AG09319 (cell line): ENCODE results near the gene RASIP1.

Experiments used
- DNase-seq: peaks from one replicate; pipeline ENCODE4 v3.0.0-alpha.2; 2010; ENCODE audit warnings: low read depth; ENCODE audit errors: extremely low read depth
- TF ChIP-seq, protein P1 (sequence below): IDR thresholded peaks from 2 replicates; pipeline ENCODE4 v1.5.1; 2011; ENCODE audit warnings: low read depth, mild to moderate bottlenecking, inconsistent platforms, low read length, moderate library complexity

Gene RASIP1

DNA sequence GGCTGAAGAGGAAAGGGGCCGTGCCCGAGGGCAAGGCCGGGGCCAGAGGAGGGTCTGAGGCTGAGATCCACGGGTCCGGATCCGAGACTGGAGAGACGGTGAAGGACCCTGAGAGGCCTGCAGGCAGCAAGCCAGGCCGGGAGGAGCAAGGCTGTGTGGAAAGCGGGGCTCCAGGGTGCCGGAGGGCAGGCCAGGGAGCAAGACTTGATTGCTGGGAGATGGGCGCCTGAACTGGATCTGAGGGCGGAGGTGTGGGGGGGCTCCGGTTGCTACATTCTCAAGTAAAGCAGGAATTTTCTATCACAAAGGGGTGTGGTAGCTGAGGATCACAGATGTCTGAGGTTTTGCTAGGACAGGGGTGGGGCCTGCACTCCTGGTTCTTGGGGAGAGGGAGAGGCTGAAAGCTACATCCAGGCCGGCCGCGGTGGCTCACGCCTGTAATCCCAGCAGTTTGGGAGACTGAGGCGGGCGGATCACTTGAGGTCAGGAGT is 24.7 kb downstream of the RASIP1 start:
- TF ChIP-seq, protein P1, sequence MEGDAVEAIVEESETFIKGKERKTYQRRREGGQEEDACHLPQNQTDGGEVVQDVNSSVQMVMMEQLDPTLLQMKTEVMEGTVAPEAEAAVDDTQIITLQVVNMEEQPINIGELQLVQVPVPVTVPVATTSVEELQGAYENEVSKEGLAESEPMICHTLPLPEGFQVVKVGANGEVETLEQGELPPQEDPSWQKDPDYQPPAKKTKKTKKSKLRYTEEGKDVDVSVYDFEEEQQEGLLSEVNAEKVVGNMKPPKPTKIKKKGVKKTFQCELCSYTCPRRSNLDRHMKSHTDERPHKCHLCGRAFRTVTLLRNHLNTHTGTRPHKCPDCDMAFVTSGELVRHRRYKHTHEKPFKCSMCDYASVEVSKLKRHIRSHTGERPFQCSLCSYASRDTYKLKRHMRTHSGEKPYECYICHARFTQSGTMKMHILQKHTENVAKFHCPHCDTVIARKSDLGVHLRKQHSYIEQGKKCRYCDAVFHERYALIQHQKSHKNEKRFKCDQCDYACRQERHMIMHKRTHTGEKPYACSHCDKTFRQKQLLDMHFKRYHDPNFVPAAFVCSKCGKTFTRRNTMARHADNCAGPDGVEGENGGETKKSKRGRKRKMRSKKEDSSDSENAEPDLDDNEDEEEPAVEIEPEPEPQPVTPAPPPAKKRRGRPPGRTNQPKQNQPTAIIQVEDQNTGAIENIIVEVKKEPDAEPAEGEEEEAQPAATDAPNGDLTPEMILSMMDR, result no peak
- no peak for DNase-seq

GRCh38 chr19:48714759-48715675 is 25.4 kb downstream of the RASIP1 start:
- TF ChIP-seq, protein P1, result no peak
- no peak for DNase-seq

GRCh38 chr19:48713864-48714755 is 26.3 kb downstream of the RASIP1 start:
- DNase-seq, result peak; percentile 99
- TF ChIP-seq, protein P1, result no peak

DNA sequence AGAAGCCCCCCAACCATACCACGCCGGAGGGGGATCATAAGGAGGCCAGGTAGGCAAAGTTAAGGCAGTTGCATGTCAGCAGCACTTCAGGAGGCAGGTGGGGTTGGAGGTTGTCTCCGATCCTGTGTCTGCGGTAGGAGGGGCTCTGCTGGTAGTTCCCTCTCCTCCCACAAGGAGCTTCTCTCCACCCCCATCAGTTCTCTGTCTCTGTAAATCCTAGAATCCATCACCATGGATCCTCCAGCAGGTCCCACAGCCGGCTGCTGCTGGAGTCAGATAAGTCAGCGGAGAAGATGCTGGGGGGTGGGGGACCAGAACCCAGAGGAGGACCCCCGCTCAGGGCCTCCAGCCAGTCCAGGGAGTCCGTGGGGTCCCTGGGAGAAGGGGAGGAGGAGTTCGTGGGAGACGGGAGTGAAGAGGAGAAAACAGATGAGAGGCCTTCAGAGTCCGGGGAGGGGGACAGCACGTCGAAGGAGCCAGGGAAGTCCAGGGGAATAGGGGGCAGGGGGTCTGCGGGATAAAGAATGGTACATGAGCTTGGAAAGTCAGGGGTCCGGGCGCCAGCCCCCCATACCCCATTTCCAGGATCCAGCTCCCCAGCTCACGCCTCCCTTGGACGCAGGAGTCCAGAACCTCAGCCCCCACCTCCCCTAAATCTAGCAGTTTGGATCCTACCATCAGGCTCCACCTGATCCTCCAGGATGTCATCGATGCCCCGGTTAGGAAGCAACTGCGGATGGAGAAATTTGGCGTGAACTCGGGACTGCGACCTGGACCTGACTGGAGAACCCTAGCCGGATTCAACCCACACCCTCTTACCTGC is 27.2 kb downstream of the RASIP1 start:
- TF ChIP-seq, protein P1, result peak; percentile 1; the same call in 1 of the 2 replicates
- no peak for DNase-seq

DNA sequence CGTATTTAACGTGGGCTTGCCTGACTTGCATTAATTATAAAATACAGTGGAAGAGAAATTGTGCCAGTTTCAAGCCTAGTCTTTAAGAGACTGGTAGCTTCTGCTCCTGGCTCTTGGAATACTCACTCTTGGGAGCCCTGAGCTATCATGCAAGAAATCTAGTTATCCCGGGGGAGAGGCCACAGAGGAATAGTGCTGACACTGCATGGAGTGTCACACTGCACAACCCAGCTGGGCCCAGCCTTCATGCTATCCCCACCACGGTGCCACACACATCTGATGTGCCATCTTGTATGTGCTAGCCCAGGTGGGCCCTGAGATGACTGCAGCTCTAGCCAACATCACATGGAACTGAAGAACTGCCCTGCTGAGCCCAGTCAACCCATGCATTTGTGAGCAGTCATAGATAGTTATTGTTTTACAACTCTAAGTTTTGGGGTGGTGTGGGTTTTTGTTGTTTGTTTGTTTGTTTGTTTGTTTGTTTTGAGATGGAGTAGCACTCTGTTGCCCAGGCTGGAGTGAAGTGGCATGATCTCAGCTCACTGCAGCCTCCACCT is 29.2 kb downstream of the RASIP1 start:
- TF ChIP-seq, protein P1, result no peak
- no peak for DNase-seq

GRCh38 chr19:48708471-48708870 is 31.9 kb downstream of the RASIP1 start:
- no peak for DNase-seq
- TF ChIP-seq, protein P1, result no peak
